ENCODE results near the gene LMAN1. TPM values are rescaled to one million over a fixed set of nuclear protein-coding genes. Genes with fewer than 3 reads are reported as not detected.

Gene LMAN1
- total RNA-seq, 2 experiments from 2014 or later: 23.9 to 26.1 TPM

- Histone ChIP-seq H3K4me1 (ENCODE audit: insufficient read depth, low read length) (peaks cover 9% of the 10 kb centered on the region), H3K27ac (ENCODE audit: low read depth in 1 of 2, low read length in 2 of 2) (no peak overlapping the region), H3K27me3 (ENCODE audit: control insufficient read depth in 1 of 2, insufficient read depth in 2 of 2, low read length in 2 of 2) (peaks cover 7 to 13% of the 10 kb centered on the region in 2 experiments), H3K4me3 (ENCODE audit: low read length) (no peak overlapping the region), H3K36me3 (ENCODE audit: insufficient read depth, low read length) (no peaks in the 10 kb centered on the region), H3K9me3 (ENCODE audit: control insufficient read depth in 1 of 2, insufficient read depth in 1 of 2, low read length in 2 of 2) (no peaks in the 10 kb centered on the region)
- H3K27ac Mint-ChIP-seq: no peak overlapping the region
- H3K27me3 Mint-ChIP-seq: peaks cover 33% of the 10 kb centered on the region
- DNase-seq: peak in 1 of 14 experiments; percentile 7
- no peaks in the 10 kb centered on the region for H3K9me3 Mint-ChIP-seq
- H3K4me1 Mint-ChIP-seq (ENCODE audit: low read depth): peaks cover 6% of the 10 kb centered on the region
- CTCF ChIA-PET: interaction anchor here (0.5 kb wide), 1 partner anchor 49 kb away, joined by 4 read pairs; no protein-coding TSS in a partner anchor
- H3K4me3 Mint-ChIP-seq: no peak overlapping the region
- ATAC-seq (ENCODE audit: poor library complexity): no peak
- no peaks in the 10 kb centered on the region for H3K36me3 Mint-ChIP-seq (ENCODE audit: low read depth)
- no peak for TF ChIP-seq CTCF (IDR thresholded peaks at IDR 0.05)
- POLR2A ChIA-PET: no interaction called here
- intact Hi-C loops (cut with DNase I, micrococcal nuclease): no loop called here
Observed at GRCh38 chr18:59395226-59396175, 36.4 kb upstream of the LMAN1 start.

GRCh38 chr18:59393381-59393780, 34.3 kb upstream of the LMAN1 start:
- DNase-seq: no peak
- ATAC-seq (ENCODE audit: poor library complexity): no peak
- H3K36me3 Mint-ChIP-seq (ENCODE audit: low read depth): no peaks in the 10 kb centered on the region
- no peak overlapping the region for H3K27ac ChIP-seq (ENCODE audit: low read depth in 1 of 2, low read length in 2 of 2)
- no peaks in the 10 kb centered on the region for H3K9me3 ChIP-seq (ENCODE audit: control insufficient read depth in 1 of 2, insufficient read depth in 1 of 2, low read length in 2 of 2)
- H3K4me1 Mint-ChIP-seq (ENCODE audit: low read depth): peaks cover 6% of the 10 kb centered on the region
- TF ChIP-seq CTCF (IDR thresholded peaks at IDR 0.05): no peak
- H3K27me3 Mint-ChIP-seq: peaks cover 33% of the 10 kb centered on the region
- no peaks in the 10 kb centered on the region for H3K9me3 Mint-ChIP-seq
- H3K4me1 ChIP-seq (ENCODE audit: insufficient read depth, low read length): peaks cover 9% of the 10 kb centered on the region
- H3K27me3 ChIP-seq (ENCODE audit: control insufficient read depth in 1 of 2, insufficient read depth in 2 of 2, low read length in 2 of 2): peaks cover 7 to 13% of the 10 kb centered on the region in 2 experiments
- H3K4me3 Mint-ChIP-seq: no peak overlapping the region
- no peak overlapping the region for H3K27ac Mint-ChIP-seq
- no peaks in the 10 kb centered on the region for H3K36me3 ChIP-seq (ENCODE audit: insufficient read depth, low read length)
- intact Hi-C loops (cut with DNase I, micrococcal nuclease): no loop called here
- CTCF ChIA-PET: no interaction called here
- POLR2A ChIA-PET: no interaction called here
- no peak overlapping the region for H3K4me3 ChIP-seq (ENCODE audit: low read length)

- H3K4me1 ChIP-seq (ENCODE audit: insufficient read depth, low read length): no peaks in the 10 kb centered on the region
- CTCF ChIA-PET: interaction anchor here (0.9 to 1.1 kb wide), 2 partner anchors 10 to 13 kb away, joined by 3 read pairs; no protein-coding TSS in a partner anchor
- H3K4me3 Mint-ChIP-seq: no peak overlapping the region
Observed at GRCh38 chr18:59388817-59389216, 29.8 kb upstream of the LMAN1 start.

More at GRCh38 chr18:59388817-59389216, 29.8 kb upstream of the LMAN1 start:
- Histone ChIP-seq H3K4me3 (ENCODE audit: low read length) (no peak overlapping the region), H3K27me3 (ENCODE audit: control insufficient read depth in 1 of 2, insufficient read depth in 2 of 2, low read length in 2 of 2) (no peaks in the 10 kb centered on the region), H3K27ac (ENCODE audit: low read depth in 1 of 2, low read length in 2 of 2) (no peak overlapping the region), H3K36me3 (ENCODE audit: insufficient read depth, low read length) (no peaks in the 10 kb centered on the region), H3K9me3 (ENCODE audit: control insufficient read depth in 1 of 2, insufficient read depth in 1 of 2, low read length in 2 of 2) (no peaks in the 10 kb centered on the region)
- H3K27me3 Mint-ChIP-seq: peaks cover 19% of the 10 kb centered on the region
- H3K36me3 Mint-ChIP-seq (ENCODE audit: low read depth): no peaks in the 10 kb centered on the region
- POLR2A ChIA-PET: interaction anchor here (0.7 kb wide), 1 partner anchor 13 kb away, joined by 4 read pairs; no protein-coding TSS in a partner anchor
- H3K9me3 Mint-ChIP-seq: no peaks in the 10 kb centered on the region
- TF ChIP-seq CTCF (IDR thresholded peaks at IDR 0.05): no peak
- ATAC-seq (ENCODE audit: poor library complexity) (no peak), DNase-seq (no peak)
- H3K27ac Mint-ChIP-seq: no peak overlapping the region
- intact Hi-C loops (cut with DNase I, micrococcal nuclease): no loop called here
- H3K4me1 Mint-ChIP-seq (ENCODE audit: low read depth): no peaks in the 10 kb centered on the region

Data from CD4-positive, alpha-beta T cell (primary cell).